Measurements from ENCODE around the gene CPT1B.
"Not testable (repeated sequence)": the region's sequence is repeated elsewhere in the genome, so short reads cannot be mapped to it uniquely, and the experiment has no call there.

The CPT1B gene

DNA sequence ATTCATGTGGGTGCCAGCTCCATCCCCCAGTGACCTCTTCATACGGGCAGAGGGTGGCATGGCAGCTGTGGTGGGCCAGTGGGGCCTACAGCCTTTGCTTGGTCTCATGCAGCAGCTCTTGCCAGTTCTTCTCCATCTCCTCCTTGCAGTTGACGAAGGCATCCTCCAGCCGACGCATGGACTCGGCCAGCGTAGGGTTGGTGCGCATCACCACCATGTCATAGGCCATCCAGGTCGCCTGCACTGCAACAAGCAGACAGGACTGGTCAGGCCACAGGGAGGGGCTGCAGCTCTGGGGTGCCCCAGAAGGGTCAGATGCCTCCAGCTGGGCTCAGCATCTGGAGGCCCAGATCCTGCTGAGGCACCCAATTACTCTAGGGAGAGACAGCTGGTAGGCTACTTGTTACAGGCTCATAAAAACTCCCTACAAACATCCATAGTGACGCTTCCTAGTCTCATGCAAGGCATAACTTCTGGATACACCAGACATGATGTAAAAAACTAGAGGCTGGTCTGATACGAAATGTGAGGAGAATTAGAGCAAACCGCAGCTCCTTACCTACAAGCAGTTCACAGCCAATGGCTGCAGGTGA lies 27.0 kb downstream of the CPT1B start:
- Histone ChIP-seq H3K27ac (no peak overlapping the region), H3K4me3 (no peak overlapping the region)

DNA sequence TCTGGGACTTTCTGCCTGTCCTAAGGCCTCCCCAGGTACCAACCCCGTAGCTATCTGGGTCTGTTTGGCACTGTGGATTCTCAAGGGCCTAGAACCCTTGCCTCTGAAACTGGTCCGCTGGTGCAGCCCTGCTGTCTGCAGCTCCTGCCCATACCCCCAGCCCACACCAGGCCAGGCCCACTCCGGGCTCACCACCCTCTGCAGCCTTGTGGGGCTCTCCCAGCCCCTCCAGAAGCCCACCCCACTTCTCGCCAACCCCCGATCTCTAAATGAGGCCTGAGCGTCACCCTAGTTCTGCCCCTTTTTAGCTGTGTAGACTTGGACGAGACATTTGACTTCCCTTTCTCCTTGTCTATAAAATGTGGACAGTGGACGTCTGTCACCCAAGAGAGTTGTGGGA lies 27.8 kb downstream of the CPT1B start:
- Histone ChIP-seq H3K4me3 (no peak overlapping the region), H3K27ac (no peak overlapping the region)

DNA sequence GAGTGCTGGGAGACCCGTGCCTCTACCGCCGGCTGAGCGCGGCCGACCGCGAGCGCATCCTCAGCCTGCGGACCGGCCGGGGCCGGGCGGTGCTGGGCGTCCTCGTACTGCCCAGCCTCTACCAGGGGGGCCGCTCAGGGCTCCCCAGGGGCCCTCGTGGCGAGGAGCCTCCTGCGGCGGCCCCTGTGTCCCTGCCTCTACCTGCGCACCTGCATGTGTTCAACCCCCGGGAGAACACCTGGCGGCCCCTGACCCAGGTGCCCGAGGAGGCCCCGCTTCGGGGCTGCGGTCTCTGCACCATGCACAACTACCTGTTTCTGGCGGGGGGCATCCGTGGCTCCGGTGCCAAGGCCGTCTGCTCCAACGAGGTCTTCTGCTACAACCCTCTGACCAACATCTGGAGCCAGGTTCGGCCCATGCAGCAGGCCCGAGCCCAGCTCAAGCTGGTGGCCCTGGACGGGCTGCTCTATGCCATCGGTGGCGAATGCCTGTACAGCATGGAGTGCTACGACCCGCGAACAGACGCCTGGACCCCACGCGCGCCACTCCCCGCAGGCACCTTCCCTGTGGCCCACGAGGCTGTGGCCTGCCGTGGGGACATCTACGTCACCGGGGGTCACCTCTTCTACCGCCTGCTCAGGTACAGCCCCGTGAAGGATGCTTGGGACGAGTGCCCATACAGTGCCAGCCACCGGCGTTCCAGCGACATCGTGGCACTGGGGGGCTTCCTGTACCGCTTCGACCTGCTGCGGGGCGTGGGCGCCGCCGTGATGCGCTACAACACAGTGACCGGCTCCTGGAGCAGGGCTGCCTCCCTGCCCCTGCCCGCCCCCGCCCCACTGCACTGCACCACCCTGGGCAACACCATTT lies 29.1 kb downstream of the CPT1B start:
- Histone ChIP-seq H3K4me3 (peak overlapping the region; percentile 2 to 41 (median 30)), H3K27ac (peak overlapping the region in 19 of 21 experiments; percentile 13 to 100 (median 75))

DNA sequence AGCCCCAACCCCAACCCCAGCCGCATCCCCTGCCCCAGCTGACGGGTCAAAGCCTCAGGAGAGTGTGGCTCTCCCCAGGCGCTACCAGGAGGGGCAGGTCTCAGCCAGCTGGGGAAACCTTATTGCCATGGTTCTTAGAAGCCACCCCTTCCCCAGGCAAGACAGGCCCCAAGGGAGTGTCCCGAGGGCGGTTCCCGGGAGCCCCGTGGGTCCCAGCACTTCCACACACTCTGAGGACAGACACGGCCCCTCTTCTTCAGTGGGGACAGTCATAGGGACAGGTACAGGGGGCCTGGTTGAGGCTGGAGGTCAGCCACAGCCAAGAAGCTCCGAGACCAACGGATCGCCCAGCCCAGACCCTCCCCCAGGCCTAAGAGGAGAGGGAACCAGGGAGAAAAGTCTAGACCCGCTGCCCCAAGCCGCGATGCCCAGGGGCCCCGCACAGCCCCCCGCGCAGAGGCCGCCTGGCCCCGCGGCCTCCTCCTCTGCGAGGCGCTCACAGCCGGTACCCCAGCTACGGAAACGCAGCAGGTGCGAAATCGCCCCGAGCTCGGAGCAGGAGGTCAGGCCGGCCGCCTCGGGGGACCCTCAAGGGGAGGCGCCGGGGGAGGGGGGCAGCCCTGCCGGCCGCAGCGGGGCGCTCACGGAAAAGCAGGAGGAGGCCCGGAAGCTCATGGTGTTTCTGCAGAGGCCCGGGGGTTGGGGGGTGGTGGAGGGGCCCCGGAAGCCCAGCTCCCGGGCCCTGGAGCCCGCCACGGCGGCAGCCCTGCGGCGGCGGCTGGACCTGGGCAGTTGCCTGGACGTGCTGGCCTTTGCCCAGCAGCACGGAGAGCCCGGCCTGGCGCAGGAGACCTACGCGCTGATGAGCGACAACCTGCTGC lies 29.9 kb downstream of the CPT1B start:
- Histone ChIP-seq H3K27ac (peak overlapping the region in 19 of 21 experiments; percentile 13 to 100 (median 75)), H3K4me3 (peak overlapping the region; percentile 2 to 41 (median 30))

DNA sequence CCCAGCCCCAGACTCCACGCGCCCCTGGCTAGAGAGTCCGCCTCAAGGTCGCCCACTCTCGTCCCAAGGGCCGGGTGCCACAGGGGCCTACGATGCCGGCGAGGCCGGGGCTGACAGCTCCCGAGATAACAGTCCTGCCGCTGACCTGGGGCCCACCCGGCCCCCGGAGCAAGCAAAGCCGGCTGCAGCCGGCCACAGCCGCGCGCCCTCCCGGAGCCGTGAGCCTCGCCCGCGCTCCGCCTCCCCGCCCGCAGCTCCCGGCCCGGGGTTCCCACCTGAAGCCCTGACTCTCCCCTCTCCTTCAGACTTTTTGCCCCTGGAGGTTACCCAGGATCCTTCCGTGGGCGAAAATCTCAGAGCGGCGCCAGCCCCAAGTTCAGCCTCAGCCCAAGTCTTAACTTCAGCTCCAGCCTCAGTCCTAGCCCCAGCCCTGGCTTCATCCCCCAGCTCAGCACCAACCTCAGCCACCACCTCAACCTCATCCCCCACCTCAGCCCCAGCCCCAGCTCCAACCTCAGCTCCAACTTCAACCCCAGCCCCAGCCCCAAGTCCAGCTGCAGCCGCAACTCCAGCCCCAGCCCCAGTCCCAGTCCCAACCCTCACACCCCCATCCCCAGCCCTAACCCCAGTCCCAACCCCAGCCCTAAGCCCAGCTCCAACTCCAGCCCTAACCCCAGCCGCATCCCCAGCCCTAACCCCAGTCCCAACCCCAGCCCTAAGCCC lies 30.8 kb downstream of the CPT1B start:
- H3K27ac ChIP-seq, result peak overlapping the region in 13 of 21 experiments; percentile 30 to 100 (median 89)
- H3K4me3 ChIP-seq, result peak overlapping the region in 6 of 7 experiments; percentile 2 to 35 (median 10)

DNA sequence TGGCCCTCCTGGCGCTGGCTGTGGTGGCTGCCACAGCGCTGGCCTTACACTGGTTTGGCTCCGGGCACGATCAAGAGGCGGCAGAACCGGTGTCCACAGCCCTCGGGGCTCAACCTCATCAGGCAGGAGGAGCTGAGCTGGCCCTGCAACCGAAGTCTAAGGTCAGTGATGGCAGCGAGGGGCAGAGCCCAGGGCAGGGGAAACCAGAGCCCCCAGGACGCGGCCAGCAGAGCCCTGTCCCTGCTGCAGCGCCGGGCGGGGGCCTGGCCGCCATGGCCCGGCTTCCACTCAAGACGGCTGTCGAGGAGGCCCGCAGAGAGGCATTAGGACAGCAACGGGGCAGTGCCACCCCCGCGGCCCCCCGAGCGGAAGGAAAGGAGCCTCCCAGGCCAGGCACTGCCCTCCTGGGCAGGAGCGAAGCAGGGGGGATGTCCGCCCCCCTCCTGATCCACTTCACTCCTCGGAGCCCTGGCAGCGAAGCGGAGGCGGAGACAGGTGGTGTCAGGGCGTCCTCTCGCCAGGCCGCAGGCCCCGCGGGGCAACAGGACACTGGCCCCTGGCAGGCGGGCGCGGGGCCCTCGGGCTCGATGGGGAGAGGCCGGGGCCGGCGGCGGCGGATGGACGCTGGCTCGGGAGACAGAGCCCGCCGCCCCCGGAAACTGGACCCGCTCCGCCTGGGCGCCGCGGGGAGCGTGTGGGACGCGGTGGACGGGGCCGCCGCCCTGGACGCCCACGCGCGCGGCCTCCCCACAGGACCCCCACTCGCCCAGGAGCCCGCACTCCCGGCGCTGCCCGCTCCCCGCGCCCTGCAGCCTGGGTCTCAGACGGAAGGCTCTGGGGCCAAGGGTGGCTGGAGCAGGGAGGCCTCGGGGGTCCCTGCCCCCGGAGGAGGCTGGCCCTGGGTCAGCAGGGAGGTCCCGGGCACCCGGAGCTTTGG lies 31.6 kb downstream of the CPT1B start:
- peak overlapping the region in 6 of 7 experiments; percentile 2 to 35 (median 10) for H3K4me3 ChIP-seq
- peak overlapping the region in 16 of 21 experiments; percentile 30 to 100 (median 92) for H3K27ac ChIP-seq

DNA sequence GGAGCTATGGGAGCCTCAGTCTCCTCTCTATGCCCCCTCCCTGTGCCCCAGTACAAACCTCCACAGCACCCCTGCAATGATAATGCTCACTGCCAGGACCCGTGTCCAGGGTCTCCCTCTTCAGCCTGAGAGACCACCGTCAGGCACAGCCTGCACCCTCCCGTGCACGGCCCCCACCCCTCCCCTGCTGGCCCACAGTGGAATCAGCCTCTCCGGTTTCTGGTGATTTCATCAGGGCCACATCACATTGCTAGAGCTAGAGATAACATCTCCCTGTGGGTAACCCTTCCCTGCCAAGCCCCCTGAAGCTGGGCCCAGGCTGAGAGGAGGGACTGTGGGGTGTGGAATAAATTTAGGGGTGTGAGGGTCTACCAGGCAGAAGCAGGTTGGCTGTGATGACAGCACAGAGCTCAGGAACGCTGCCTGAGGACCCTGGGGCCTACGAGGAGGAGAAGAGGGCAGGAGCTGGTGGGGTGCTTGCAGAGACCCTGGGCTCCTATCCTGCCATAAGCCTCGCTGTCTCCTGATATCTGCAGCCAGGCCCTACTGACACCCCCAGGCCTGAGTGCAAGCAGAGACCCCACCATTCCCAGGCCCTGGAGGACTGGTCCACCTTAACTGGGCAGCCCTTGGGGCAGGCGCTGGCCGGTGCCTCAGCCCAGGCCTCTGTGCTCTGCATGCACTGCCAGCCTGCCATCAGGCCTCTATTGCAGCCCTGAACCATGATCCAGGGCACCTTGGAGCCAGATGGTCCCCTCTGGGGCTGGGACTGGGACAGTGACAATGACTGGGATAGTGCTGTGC lies 32.5 kb downstream of the CPT1B start, which contains the start of gene KLHDC7B:
KLHDC7B (plus strand) TSS at position 378 of the 804 bp plus-strand sequence; CDS start at position 723, 345 bp downstream.
- Histone ChIP-seq H3K27ac (peak within 1 kb of the TSS; percentile 32 to 100 (median 94)), H3K4me3 (peak within 1 kb of the TSS in 4 of 7 experiments; percentile 4 to 36 (median 26))

DNA sequence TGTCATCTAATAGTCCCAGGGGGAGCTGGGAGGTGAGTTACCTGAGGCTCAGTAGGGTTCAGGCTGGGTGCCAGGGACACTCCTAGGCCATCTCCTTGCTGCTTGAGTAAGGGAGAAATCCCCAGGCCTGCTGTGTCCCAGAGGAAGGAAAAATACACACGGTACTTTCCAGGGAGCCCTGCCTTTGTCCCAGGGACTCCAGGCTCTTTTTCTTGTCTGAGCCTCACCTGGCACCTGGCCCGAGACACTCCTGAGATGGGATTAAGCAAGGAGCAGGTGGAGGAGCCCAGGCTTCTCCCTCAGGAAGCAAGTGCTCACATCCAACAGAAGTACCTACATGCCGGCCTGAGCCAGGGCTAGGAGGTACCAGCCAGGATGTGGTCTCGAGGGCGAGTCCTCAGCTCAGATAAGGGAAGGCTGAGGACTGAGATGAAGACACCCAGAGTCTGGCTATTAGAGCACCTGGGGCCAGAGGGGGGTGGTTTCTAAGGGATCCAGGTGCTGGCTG lies 33.4 kb downstream of the CPT1B start:
- Histone ChIP-seq H3K27ac (peak overlapping the region; percentile 38 to 100 (median 94)), H3K4me3 (peak overlapping the region in 6 of 7 experiments; percentile 5 to 36 (median 22))

DNA sequence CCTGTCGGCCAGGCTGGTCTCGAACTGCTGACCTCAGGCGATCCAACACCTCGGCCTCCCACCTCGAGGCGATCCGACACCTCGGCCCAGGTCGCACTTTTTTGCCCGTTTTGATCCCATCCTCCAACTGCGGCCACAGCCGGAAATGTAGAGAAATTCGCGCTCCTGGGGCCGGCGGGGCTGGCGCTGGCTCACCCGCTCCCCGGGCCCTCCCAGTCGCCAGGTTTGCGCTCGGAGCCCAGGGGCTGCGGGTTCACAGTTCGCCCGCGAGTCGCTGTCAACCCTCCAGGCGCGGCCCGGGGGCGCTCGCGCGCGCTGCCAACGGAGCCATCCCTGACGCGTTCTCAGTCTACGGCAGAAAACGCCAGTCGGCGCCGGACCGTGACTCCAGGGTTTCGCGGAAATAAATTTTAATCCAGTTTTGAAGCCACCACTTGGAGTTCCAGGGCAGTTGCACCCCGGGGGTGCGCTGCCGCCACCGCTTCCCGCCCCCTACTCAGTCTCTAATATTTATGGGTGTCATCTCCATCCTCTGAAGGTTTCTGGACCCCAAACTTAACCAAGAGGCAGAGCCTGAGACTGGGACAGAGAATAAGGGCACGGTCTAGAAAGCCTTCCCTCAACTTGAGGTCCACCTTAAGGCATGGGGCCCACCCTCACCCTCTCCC lies 34.0 kb downstream of the CPT1B start:
- peak overlapping the region; percentile 5 to 36 (median 23) for H3K4me3 ChIP-seq
- H3K27ac ChIP-seq, result peak overlapping the region; percentile 38 to 100 (median 94)

DNA sequence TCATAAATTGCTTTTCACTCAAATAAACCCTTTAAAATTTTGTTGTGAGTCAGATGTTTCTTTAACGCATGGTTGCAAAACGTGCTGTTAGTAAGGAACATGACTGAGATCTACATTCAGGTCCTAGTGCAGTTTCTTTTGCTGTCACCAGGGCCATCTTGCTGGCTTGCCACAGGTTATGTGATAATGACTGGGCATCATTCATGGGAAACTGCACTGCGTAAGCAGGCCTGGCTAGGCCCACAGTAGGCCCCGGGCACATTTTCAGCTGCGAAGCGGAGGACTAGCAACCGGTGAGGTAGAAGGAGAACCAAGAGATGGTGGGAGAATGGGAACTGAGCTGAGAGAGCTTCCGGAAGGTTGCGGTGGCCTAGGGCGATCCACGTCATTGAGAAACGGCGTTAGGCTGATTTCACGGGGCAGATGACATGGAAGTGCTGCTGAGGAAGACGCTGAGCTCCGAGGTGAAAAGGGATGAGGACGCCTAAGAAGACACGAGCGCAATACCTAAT lies 35.8 kb downstream of the CPT1B start:
- Histone ChIP-seq H3K4me3 (no peak overlapping the region), H3K27ac (peak overlapping the region; percentile 15 to 100 (median 97))

DNA sequence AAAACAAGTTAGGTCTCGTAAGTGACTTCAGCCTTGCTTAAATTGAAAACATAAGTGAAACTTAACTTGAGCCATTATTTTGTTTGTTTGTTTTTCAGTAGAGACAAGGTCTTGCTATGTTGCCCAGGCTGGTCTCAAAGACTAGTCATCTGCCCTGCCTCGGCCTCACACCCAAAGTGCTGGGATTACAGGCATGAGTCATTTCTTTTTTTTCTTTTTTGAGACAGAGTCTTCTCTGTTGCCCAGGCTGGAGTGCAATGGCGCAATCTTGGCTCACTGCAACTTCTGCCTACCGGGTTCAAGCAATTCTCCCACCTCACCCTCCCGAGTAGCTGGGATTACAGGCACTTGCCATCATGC lies 36.6 kb downstream of the CPT1B start:
- peak overlapping the region; percentile 82 to 100 (median 97) for H3K27ac ChIP-seq
- not testable (repeated sequence) for H3K4me3 ChIP-seq

DNA sequence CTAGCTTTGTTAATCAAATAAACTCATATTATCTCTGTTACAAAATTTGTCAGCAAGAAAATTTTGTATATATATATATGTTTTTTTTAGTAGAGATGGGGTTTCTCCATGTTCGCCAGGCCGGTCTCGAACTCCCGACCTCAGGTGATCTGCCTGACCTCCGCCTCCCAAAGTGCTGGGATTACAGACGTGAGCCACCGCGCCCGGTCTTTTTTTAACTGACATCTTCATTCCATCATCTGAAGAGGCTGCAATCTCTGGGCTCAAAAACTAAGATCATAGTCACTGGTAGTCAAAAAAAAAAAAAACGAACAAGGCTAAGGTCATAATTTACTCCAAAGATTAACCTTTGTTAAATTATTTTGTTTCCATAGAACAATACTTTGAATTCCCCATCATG lies 37.8 kb downstream of the CPT1B start:
- Histone ChIP-seq H3K27ac (peak overlapping the region in 20 of 21 experiments; percentile 85 to 100 (median 97)), H3K4me3 (no peak overlapping the region)

DNA sequence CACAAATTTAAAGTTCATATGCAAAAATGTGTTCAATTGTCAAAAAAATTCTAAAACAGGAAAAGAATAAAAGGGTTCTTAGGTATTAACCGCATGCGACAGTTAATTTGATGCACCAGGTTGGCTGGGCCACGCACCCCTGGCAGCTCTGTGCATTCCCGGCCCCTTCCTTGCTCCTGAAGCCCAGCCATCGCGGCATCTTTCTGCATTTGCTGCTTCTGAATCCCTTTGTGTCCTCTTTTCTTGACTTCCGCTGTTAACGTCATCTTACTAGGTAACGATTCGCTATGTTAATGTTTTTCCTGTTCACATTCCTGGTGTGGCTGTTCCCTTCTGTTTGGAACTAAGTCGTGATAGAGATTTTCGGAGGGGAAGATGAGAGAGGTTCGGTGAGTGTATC lies 40.5 kb downstream of the CPT1B start:
- Histone ChIP-seq H3K4me3 (no peak overlapping the region), H3K27ac (peak overlapping the region in 20 of 21 experiments; percentile 85 to 100 (median 97))

DNA sequence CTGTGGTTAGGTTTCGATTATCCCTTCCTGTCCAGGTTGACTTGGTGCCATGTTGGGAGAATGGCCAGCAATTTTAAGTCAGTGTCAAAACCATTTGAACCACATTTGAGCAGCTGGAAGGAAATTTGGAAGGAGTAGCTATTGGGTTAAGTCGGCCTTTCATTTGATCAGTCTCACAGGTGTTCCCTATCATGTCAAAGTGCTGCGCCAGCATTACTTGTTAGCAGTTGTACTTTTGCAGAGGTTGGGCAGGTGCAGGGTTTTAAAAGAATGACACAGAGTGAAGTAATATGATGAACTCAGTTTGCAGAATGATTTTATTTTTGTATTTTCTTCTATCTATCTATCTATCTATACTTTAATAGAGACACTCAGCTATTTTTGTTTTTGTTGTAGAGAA lies 42.0 kb downstream of the CPT1B start:
- no peak overlapping the region for H3K4me3 ChIP-seq
- H3K27ac ChIP-seq, result peak overlapping the region in 12 of 21 experiments; percentile 25 to 100 (median 97)

DNA sequence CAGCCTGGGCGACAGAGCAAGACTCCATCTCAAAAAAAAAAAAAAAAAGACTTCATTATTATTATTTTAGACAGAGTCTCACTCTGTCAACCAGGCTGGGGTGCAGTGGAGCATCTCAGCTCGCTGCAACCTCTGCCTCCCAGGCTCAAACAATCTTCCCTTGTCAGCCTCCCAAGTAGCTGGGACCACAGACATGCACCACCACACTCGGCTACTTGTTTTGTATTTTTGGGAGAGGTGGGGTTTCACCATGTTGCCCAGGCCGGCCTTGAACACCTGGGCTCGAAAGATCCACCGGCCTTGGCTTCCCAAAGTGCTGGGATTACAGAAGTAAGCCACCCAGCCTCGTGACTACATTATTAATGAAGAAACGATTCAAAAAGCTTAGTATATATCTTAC lies 43.1 kb downstream of the CPT1B start:
- H3K4me3 ChIP-seq, result no peak overlapping the region

More for the DNA sequence above, 43.1 kb downstream of the CPT1B start:
- H3K27ac ChIP-seq, result peak overlapping the region in 9 of 21 experiments; percentile 15 to 100 (median 98)

Measured in skin epidermis (tissue), 12 donors.